Progenitor cell of endocrine pancreas (in vitro differentiated cells): ENCODE measurements around the gene AVPR1B. TPM values are rescaled to one million over a fixed set of nuclear protein-coding genes. Genes with fewer than 3 reads are reported as not detected.

Experiments used
- DNase-seq: peaks from one replicate; pipeline ENCODE4 v3.0.0; 2021; ENCODE audit warnings: low spot score; ENCODE audit not compliant: unreplicated experiment
- H3K27ac Mint-ChIP-seq: 2 replicates; pipeline ENCODE4 v1.8.0; 2021; ENCODE audit warnings: mild to moderate bottlenecking, moderate library complexity, mixed read lengths
- H3K27me3 Mint-ChIP-seq: 2 replicates; pipeline ENCODE4 v1.8.0; 2021; ENCODE audit warnings: mixed read lengths
- H3K36me3 Mint-ChIP-seq: 2 replicates; pipeline ENCODE4 v1.8.0; 2022; ENCODE audit warnings: mixed read lengths; ENCODE audit not compliant: insufficient read depth
- H3K4me1 Mint-ChIP-seq: 2 replicates; pipeline ENCODE4 v1.8.0; 2021; ENCODE audit warnings: low read depth, mixed read lengths
- H3K4me3 Mint-ChIP-seq: 2 replicates; pipeline ENCODE4 v1.8.0; 2021; ENCODE audit warnings: low read depth, mild to moderate bottlenecking, moderate library complexity, mixed read lengths
- H3K9me3 Mint-ChIP-seq: 2 replicates; pipeline ENCODE4 v1.8.0; 2021; ENCODE audit warnings: low read depth, mixed read lengths
- total RNA-seq: library from RNA; stranded (reverse); gene quantifications from 2 replicates; pipeline ENCODE4 v1.2.1, GENCODE V29; 2021
- TF ChIP-seq, protein P1 (sequence below): fragments of 200-600 bp; sonication (generic); IDR thresholded peaks from one replicate; pipeline ENCODE4 v1.5.0; 2021; ENCODE audit warnings: antibody characterized with exemption, mild to moderate bottlenecking; ENCODE audit not compliant: unreplicated experiment

The AVPR1B gene
- total RNA-seq, 1 donor from 2014 or later = 0.60 TPM

GRCh38 chr1:206128196-206128595, 11.0 kb upstream of the AVPR1B start:
- Mint-ChIP-seq H3K27ac (no peak overlapping the region), H3K27me3 (peaks cover 7% of the 10 kb centered on the region), H3K9me3 (peaks cover 3% of the 10 kb centered on the region), H3K4me1 (no peaks in the 10 kb centered on the region), H3K36me3 (no peaks in the 10 kb centered on the region), H3K4me3 (no peak overlapping the region)
- DNase-seq = no peak
- TF ChIP-seq, protein P1, sequence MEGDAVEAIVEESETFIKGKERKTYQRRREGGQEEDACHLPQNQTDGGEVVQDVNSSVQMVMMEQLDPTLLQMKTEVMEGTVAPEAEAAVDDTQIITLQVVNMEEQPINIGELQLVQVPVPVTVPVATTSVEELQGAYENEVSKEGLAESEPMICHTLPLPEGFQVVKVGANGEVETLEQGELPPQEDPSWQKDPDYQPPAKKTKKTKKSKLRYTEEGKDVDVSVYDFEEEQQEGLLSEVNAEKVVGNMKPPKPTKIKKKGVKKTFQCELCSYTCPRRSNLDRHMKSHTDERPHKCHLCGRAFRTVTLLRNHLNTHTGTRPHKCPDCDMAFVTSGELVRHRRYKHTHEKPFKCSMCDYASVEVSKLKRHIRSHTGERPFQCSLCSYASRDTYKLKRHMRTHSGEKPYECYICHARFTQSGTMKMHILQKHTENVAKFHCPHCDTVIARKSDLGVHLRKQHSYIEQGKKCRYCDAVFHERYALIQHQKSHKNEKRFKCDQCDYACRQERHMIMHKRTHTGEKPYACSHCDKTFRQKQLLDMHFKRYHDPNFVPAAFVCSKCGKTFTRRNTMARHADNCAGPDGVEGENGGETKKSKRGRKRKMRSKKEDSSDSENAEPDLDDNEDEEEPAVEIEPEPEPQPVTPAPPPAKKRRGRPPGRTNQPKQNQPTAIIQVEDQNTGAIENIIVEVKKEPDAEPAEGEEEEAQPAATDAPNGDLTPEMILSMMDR = no peak

- Mint-ChIP-seq H3K9me3 (peaks cover 7% of the 10 kb centered on the region), H3K27me3 (peaks cover 7% of the 10 kb centered on the region), H3K4me1 (peaks cover 2% of the 10 kb centered on the region), H3K4me3 (no peak overlapping the region), H3K27ac (no peak overlapping the region), H3K36me3 (no peaks in the 10 kb centered on the region)
- DNase-seq = no peak
- TF ChIP-seq, protein P1 = no peak
These were observed 10.1 kb upstream of the AVPR1B start for GRCh38 chr1:206127336-206127735.

DNA sequence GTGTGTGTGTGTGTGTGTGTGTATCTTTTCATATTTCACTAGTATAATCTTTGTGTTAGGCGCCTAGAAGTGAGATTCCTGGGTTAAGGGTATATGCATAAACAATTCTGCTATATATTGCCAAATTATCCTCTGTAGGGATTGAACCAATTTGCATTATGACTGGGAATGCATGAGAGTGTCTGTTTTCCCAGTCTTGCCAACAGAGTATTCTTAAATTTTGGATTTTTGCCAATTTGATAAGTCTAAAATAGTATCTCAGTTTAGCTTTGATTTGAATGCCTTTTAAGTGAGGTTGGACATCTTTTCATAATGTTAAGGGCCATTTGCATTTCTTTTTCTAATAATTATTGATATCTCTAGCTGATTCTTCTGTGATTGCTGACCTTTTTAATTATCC, 8.2 kb upstream of the AVPR1B start:
- H3K9me3 Mint-ChIP-seq = peaks cover 22% of the 10 kb centered on the region
- TF ChIP-seq, protein P1 = no peak
- no peak overlapping the region for H3K27ac Mint-ChIP-seq
- peaks cover 2% of the 10 kb centered on the region for H3K4me1 Mint-ChIP-seq
- no peak overlapping the region for H3K4me3 Mint-ChIP-seq
- H3K27me3 Mint-ChIP-seq = peaks cover 3% of the 10 kb centered on the region
- DNase-seq = no peak
- H3K36me3 Mint-ChIP-seq = no peaks in the 10 kb centered on the region

- peaks cover 4% of the 10 kb centered on the region for H3K4me1 Mint-ChIP-seq
- DNase-seq = no peak
- peaks cover 27% of the 10 kb centered on the region for H3K9me3 Mint-ChIP-seq
- no peaks in the 10 kb centered on the region for H3K36me3 Mint-ChIP-seq
- TF ChIP-seq, protein P1 = no peak
- peaks cover 14% of the 10 kb centered on the region for H3K27me3 Mint-ChIP-seq
- H3K4me3 Mint-ChIP-seq = no peak overlapping the region
- H3K27ac Mint-ChIP-seq = no peak overlapping the region
These were observed 5.5 kb upstream of the AVPR1B start for GRCh38 chr1:206122686-206123085.

DNA sequence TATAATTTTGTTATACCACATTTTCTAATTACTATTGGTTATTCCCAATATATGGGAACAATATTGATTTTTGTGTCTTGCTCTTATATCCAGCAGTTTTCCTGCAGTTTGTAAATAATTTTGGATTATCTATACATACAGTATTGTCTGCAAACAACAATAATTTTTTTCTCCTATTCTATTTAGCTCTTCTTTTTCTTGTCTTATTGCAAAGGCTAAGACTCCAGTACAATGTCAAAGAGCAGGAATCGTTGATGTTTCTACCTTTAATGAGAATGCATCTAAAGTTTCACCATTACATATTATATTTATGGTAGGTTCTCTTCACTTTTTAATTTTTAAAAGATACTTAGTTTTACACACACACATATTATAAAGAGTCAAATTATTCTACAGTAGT, 4.1 kb upstream of the AVPR1B start:
- peaks cover 22% of the 10 kb centered on the region for H3K27me3 Mint-ChIP-seq
- peaks cover 27% of the 10 kb centered on the region for H3K9me3 Mint-ChIP-seq
- DNase-seq = no peak
- TF ChIP-seq, protein P1 = no peak
- no peak overlapping the region for H3K27ac Mint-ChIP-seq
- H3K4me1 Mint-ChIP-seq = peaks cover 9% of the 10 kb centered on the region
- H3K4me3 Mint-ChIP-seq = no peak overlapping the region
- H3K36me3 Mint-ChIP-seq = no peaks in the 10 kb centered on the region
